Astrocyte (in vitro differentiated cells and primary cell): Measurements from ENCODE around the gene STMN3. TPM values are rescaled to one million over a fixed set of nuclear protein-coding genes. Genes with fewer than 3 reads are reported as not detected.

Experiments used
- DNase-seq: peaks from one replicate; pipeline ENCODE4 v3.0.0-alpha.2; 2010; ENCODE audit warnings: low read depth
- FAIRE-seq: peaks from 2 replicates; lab custom pipeline; 2011; peaks lifted over from hg19 to GRCh38; lab: Jason Lieb, UNC
- H2AFZ ChIP-seq: 2 replicates; pipeline ENCODE4 v1.6.0; 2012; ENCODE audit warnings: low read depth, low read length, inconsistent platforms
- H3K27ac ChIP-seq: 2 replicates; pipeline ENCODE4 v1.5.1; 2011; ENCODE audit warnings: low read depth, low read length, inconsistent platforms
- H3K27me3 ChIP-seq: 2 replicates; pipeline ENCODE4 v1.6.0; 2011; ENCODE audit warnings: low read length, inconsistent platforms; ENCODE audit not compliant: insufficient read depth
- H3K36me3 ChIP-seq: 2 replicates; pipeline ENCODE4 v1.5.1; 2011; ENCODE audit warnings: low read length, inconsistent platforms; ENCODE audit not compliant: insufficient read depth
- H3K4me1 ChIP-seq: 2 replicates; pipeline ENCODE4 v1.5.1; 2011; ENCODE audit warnings: low read length, inconsistent platforms; ENCODE audit not compliant: insufficient read depth
- H3K4me2 ChIP-seq: 2 replicates; pipeline ENCODE4 v1.6.0; 2012; ENCODE audit warnings: low read length, inconsistent platforms
- H3K4me3 ChIP-seq: 2 replicates; pipeline ENCODE4 v1.5.1; 2011; ENCODE audit warnings: low read depth, mild to moderate bottlenecking, low read length, inconsistent platforms; ENCODE audit not compliant: insufficient read depth
- H3K79me2 ChIP-seq: 2 replicates; pipeline ENCODE4 v1.6.0; 2012; ENCODE audit warnings: mild to moderate bottlenecking, low read length, inconsistent platforms; ENCODE audit not compliant: insufficient read depth
- H3K9ac ChIP-seq: 2 replicates; pipeline ENCODE4 v1.6.0; 2012; ENCODE audit warnings: mild to moderate bottlenecking, low read length, inconsistent platforms
- H3K9me3 ChIP-seq: 2 replicates; pipeline ENCODE4 v1.5.1; 2012; ENCODE audit warnings: low read depth, mild to moderate bottlenecking, low read length, inconsistent platforms; ENCODE audit not compliant: insufficient read depth
- H4K20me1 ChIP-seq: 2 replicates; pipeline ENCODE4 v1.6.0; 2012; ENCODE audit warnings: low read length, inconsistent platforms; ENCODE audit not compliant: insufficient read depth
- H3K27ac Mint-ChIP-seq: one replicate; pipeline ENCODE4 v1.8.0; 2021; ENCODE audit warnings: mild to moderate bottlenecking, mixed read lengths; ENCODE audit not compliant: unreplicated experiment
- H3K27me3 Mint-ChIP-seq: one replicate; pipeline ENCODE4 v1.8.0; 2021; ENCODE audit warnings: low read depth, mixed read lengths; ENCODE audit not compliant: unreplicated experiment
- H3K36me3 Mint-ChIP-seq: one replicate; pipeline ENCODE4 v1.8.0; 2021; ENCODE audit warnings: low read depth, mixed read lengths; ENCODE audit not compliant: unreplicated experiment
- H3K4me1 Mint-ChIP-seq: one replicate; pipeline ENCODE4 v1.8.0; 2021; ENCODE audit warnings: low read depth, mixed read lengths; ENCODE audit not compliant: unreplicated experiment
- H3K4me3 Mint-ChIP-seq: one replicate; pipeline ENCODE4 v1.8.0; 2021; ENCODE audit warnings: mild to moderate bottlenecking, moderate library complexity, mixed read lengths; ENCODE audit not compliant: unreplicated experiment
- H3K9me3 Mint-ChIP-seq: one replicate; pipeline ENCODE4 v1.8.0; 2021; ENCODE audit warnings: mild to moderate bottlenecking, mixed read lengths; ENCODE audit not compliant: unreplicated experiment
- CTCF ChIP-seq: IDR thresholded peaks from 2 replicates; pipeline ENCODE4 v1.5.1; 2011; ENCODE audit warnings: low read depth, mild to moderate bottlenecking, inconsistent platforms, low read length, moderate library complexity; ENCODE audit not compliant: insufficient read depth
- EZH2 ChIP-seq: IDR thresholded peaks from 2 replicates; pipeline ENCODE4 v1.6.1; 2012; ENCODE audit warnings: mild to moderate bottlenecking, low read length, inconsistent platforms; ENCODE audit not compliant: insufficient read depth
- total RNA-seq: library from RNA; stranded (reverse); gene quantifications from 2 replicates; pipeline ENCODE4 v1.2.1, GENCODE V29; 2021

Gene STMN3
- total RNA-seq, 1 donor from 2014 or later = 30.7 TPM

DNA sequence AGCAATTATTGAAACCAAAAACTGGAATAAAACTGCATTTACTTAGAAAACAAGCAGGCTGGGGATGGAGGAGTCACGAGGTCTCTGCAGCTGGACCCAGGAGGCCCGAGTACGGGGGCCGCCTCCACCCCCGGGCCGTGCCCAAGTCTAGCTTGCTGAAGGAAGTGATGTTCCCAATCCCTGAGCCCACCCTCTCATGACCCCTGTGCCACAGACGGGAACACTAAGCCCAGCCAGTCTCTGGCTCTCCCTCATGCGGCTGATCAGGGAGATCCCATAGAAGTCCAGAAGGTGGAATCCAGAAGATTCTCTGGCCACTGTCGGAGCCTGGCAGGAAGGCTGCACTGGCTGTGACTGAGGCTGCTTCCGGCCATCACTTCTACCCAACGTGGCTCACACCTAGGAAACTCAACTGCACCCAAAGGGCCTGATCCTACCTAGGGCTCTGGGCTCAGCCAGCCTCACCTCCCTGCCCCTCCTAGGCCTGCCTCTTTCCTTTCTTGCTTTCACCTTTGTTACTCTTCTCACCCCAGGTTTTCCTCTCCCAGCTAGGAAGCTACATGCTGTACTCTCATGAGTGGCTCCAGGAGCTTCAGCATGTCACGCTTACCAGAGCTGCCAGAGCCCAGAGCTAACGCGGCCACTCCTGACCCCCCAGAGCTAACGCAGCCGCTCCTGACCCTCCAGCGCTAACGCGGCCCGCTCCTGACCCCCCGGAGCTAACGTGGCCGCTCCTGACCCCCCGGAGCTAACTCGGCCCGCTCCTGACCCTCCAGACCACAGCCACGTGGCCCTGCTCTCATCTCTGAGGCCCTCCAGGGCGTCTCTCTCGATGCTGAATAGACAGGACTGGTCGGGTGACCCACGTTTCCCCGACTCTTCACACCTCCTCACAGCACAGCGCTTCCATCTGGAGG, 54.5 kb downstream of the STMN3 start:
- Histone ChIP-seq H2AFZ (no peak overlapping the region), H3K27ac (no peak overlapping the region), H3K9ac (no peak overlapping the region), H3K4me3 (no peak overlapping the region), H4K20me1 (peaks cover 4% of the 10 kb centered on the region), H3K79me2 (no peaks in the 10 kb centered on the region), H3K4me2 (no peak overlapping the region), H3K36me3 (peaks cover 12% of the 10 kb centered on the region), H3K4me1 (peaks cover 7% of the 10 kb centered on the region), H3K9me3 (no peaks in the 10 kb centered on the region), H3K27me3 (no peaks in the 10 kb centered on the region)
- Mint-ChIP-seq H3K9me3 (no peaks in the 10 kb centered on the region), H3K27me3 (no peaks in the 10 kb centered on the region), H3K4me1 (peaks cover 2% of the 10 kb centered on the region), H3K4me3 (peak overlapping the region; percentile 40), H3K36me3 (peaks cover 16% of the 10 kb centered on the region), H3K27ac (no peak overlapping the region)
- TF ChIP-seq EZH2 (no peak), CTCF (no peak)
- FAIRE-seq (no peak), DNase-seq (no peak)

DNA sequence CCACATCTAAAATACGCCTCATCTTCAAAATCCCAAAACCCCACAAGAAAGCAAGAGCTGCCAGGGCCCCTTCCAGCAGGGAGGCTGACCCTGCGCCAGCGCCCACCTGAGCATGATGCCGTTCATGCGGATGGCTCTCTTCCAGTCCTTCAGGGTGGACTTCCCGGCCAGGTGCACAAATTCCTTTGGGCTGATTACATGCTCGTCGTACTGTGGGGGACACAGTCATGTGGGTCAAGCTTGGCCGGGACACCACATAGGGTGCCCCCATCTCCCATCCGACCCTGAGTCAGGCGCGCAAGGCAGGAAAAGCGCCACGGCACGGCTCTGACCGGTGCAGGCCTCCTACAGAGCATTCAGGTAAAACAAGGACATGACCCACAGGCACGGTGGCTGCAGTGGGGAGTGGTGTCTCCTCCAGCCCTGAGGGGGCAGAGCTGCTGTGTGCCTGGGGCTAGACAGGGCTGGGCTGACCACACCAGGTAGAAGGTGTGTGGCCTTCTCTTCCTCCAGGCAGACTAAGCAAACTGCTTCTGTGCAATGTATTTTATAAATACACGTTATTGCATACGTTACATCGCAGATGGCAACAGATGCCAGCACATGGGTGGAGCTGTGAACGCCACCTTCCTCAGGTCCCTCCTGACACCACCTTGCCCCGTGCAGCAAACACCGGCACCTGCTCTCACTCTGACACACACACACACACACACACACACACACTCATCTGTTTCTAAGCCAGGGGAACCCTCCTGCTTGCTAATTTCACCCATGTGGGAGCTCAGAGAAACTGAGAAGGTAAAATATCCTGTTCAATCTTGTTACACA, 55.4 kb downstream of the STMN3 start:
- no peak for TF ChIP-seq EZH2
- no peak for TF ChIP-seq CTCF
- H3K9me3 Mint-ChIP-seq = no peaks in the 10 kb centered on the region
- FAIRE-seq (no peak), DNase-seq (no peak)
- H3K27ac Mint-ChIP-seq = no peak overlapping the region
- H3K27me3 Mint-ChIP-seq = no peaks in the 10 kb centered on the region
- Histone ChIP-seq H3K4me1 (peaks cover 7% of the 10 kb centered on the region), H3K36me3 (peaks cover 12% of the 10 kb centered on the region), H3K4me3 (no peak overlapping the region), H3K9ac (no peak overlapping the region), H3K27me3 (no peaks in the 10 kb centered on the region), H2AFZ (no peak overlapping the region), H3K27ac (no peak overlapping the region), H3K9me3 (no peaks in the 10 kb centered on the region), H3K79me2 (no peaks in the 10 kb centered on the region), H4K20me1 (peaks cover 4% of the 10 kb centered on the region), H3K4me2 (no peak overlapping the region)
- no peak overlapping the region for H3K4me3 Mint-ChIP-seq
- H3K4me1 Mint-ChIP-seq = peaks cover 2% of the 10 kb centered on the region
- H3K36me3 Mint-ChIP-seq = peaks cover 15% of the 10 kb centered on the region
